ENCODE data around the gene DOCK1.

The DOCK1 gene

DNA sequence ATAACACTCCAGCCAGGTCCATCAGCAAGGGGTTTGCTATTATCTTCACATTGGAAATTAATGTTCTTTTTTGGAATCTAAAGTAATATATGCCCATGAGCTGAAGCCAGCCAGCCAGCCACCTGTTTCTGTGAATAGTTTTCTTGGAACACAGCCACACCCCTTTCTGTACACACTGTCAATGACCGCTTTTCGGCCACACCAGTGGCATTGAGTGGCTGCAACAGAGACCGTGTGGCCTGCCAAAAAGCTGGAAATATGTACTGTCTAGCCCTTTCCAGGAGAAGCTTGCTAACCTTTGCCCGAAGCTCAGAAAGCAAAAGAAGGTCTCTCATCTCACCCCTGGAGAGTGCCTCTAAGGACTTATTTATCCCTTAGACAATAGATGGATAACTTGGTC is 545.4 kb downstream of the DOCK1 start:
- no peak for DNase-seq

DNA sequence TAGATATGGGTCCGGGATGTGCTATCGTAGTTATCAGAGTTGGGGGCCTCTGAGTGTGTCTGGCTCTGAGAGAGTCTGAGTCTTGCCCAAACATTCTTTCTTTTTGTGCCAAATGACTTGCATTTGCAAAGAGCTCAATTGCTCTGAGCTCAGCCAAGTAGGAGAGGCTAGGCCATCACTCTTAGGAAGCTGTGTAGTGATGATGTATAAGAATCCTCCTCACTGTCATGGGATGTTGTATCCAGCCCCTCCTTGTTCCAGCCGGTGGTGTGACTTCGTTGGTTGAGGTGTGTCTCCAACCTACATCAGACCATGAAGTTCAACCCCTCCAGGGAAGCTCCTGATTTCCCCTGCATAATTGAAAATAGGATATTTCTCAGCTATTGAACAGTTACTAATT is 546.4 kb downstream of the DOCK1 start:
- no peak for DNase-seq

DNA sequence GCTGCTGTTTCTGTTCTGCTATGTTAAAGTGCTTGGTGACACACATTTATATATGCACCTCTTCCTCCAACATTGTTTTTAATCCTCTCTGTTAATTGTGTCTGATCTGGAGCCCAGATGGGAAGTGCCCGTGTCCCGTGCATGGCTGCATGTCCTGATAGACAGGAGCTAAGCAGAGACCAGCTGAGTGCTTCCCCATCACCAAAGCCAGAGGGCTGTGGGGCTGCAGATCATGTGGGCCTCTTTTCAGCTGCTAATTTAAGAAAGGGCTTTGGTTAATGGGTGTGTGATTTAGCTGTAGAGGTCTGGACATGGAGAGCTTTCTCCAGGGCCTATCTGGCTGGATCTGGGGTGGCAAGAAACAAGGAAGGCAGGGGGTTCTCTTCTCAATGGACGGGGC is 547.3 kb downstream of the DOCK1 start:
- no peak for DNase-seq

DNA sequence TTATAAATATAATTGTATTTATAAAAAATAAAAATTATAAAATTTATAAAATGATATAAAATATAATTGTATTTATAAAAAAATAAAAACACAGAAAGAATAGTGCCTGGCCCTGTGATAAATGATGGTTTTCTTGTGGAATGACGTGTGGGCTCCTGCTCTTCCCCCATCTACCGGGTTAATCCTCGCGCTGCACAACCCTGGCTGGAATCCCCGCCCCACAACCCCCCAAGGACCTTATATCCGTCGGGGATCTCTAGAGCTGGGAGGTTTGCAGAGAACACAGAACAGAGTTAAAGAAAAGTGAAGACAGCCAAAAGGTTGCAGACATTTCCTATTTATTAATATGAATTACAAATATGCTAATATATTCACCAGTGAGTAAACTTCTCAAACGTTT is 548.5 kb downstream of the DOCK1 start:
- no peak for DNase-seq

DNA sequence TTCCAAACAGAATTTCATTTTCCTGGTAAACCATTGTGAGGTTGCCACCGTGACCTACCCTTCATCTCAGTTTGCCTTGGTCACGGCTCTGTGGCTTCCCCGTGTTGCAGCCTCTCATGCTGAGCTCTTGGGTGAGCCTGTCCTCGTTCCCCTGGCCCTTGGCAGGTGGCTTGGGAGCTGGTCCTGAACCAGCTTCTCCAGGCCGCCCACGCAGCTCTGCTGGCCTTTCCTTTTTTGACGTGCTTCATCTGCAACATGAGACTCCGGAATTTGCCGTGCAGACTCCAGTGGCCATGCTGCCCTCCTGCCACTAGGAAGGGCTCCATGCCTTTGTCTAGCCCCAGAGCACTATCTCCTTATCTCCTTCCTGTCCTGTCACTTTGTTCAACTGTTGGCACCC is 550.9 kb downstream of the DOCK1 start:
- no peak for DNase-seq

DNA sequence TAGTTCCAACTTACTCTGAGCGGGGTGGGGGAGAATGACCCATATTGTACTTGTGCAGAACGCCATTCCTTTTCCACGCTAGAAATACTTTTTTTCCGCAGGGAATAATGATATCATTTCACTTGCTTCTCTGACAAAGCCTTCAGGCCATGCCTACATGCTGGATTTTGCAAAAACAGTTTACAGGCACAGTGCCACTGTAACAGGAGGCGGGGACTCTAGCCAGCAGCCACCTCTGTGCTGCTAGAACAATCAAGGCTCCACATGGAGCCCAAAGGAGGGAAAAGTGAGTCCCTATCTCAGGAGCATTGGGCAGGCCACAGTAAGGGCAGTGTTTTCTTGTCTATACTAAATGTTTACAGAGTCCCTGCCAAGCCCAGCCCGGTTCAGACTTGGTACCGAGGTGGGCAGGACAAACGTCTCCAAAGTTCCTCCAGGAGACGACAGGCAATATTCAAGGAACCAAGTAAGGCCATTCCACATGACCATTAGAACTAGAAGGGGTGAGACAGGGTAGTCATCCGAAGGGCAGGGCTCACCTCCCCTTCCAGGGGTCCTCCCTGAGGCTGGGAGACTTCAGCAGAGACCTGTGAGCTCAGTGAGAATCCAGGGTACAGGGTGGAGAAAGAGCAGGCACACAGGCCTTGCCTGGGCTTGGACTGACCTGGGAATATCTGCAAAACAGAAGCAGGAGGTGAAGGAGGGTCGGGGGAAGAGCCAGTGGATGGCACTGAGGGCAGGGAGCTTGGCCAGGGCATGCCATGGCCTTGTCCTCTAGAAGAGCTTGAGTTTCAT is 553.0 kb downstream of the DOCK1 start:
- DNase-seq: no peak

DNA sequence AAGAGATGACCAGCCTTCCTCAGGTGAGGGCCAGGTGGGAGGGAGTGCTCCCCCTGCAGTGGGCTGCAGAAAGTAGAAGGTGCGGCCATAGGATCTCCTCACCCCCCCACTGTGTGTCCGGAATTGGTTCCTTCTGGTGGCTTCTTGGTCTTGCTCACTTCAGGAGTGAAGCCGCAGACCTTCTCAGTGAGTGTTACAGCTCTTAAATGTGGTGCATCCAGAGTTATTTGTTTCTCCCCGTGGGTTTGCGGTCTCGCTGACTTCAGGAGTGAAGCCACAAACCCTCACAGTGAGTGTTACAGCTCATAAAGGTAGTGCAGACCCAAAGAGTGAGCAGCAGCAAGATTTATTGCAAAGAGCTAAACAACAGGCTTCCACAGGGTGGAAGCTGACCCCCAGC is 553.6 kb downstream of the DOCK1 start:
- no peak for DNase-seq

DNA sequence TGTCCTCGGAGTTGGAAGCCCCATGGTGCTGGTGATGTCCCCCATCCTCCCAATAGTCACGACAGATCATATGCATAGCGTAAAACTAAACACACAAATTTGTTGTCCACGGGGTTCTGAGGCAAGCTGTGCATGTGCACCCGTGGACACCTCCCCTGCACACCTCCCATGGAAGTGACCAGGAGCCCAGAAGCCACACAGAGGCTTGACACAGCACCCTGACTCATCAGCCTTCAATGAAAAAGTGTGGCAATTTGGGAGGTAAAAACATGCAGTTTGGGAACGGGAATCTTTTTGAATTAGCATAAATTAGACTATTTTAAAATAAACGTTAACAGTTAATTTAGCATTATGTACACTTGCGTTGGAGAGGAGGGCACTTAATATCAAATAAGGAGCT is 554.7 kb downstream of the DOCK1 start:
- DNase-seq: no peak

DNA sequence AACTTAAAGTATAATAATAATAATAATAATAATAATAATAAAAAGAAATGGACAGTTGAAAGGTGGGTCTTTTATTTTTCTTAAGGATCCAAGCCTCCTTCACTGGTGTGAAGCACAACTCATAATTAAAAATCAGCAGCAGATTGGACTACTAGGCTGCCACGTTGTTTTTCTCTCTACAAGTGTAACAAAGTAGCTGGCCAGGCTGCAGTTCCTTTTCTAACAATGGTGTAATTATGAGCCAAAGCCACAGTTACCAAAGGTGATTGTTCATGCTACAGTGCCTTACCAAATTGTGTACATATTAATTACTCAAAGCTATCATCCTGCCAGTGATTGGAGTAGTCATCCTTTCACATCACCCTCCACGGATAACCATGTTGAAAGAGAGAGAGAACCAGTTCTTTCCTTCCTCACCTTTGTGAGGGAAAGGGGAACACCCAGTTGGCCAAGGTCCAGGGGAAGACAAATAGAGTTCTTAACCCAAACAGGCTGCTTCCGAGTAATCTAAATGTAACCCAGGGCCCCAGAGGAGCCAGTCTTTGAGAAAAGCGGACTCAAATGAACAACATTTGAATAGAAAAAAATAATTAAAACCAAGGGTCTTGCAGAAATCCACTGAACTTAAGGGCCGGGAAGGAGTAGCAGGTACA is 557.5 kb downstream of the DOCK1 start:
- DNase-seq: no peak

DNA sequence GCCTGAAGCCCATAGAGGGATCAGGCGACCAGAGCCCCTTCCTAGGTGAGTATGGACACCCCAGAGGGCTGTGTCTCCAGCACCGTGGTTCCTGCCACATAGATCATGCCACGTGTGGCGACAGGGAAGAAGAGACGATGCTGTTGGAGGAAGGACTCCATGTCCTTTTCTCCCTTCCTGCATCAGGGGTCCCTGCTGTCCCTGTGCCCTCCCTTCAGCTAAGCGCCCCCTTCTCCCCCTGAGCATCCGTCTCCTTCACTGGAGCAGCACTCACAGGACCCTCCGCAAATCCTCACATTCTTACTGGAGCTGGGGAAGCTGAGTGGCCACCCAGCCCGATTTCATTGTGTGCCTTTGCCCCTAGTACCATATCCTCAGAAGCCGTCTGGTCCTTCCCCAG is 558.3 kb downstream of the DOCK1 start:
- no peak for DNase-seq

DNA sequence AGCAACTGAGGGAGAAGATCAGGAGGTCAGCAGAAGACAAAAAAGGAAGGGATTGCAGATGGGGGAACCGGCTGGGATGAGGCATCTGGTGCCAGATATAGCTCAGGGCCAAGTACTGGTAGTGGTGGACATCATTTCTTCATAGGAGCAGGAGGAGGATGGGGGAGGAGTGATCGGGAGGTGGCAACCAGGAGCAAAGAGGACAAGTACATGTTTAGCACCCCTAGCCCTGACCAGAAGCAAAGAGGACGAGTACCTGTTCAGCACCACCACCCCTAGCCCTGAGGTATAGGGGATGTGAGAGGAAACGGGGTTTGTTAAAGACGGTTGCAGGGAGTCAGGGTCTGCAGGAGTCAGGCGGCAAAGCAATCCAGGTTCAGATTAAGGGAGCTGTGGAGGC is 559.3 kb downstream of the DOCK1 start:
- no peak for DNase-seq

DNA sequence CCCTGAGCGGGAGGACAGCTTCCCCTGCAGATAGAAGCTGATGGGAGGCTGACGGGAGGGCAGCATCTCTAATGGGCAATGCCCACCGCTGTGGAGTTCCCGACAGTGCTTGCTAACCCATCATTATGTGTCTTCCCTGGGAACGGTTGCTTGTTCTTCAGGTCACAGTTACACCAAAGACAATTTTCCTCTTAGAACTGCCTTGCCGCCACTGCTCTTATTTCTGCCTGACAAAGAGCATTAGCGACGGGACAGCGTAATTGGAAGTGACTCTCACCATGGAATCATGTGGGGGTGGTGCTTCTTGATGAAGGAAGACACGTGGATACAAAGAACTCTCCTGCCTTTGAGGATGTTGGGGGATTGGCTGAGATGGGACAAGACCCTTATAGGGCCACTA is 562.6 kb downstream of the DOCK1 start:
- DNase-seq: no peak

DNA sequence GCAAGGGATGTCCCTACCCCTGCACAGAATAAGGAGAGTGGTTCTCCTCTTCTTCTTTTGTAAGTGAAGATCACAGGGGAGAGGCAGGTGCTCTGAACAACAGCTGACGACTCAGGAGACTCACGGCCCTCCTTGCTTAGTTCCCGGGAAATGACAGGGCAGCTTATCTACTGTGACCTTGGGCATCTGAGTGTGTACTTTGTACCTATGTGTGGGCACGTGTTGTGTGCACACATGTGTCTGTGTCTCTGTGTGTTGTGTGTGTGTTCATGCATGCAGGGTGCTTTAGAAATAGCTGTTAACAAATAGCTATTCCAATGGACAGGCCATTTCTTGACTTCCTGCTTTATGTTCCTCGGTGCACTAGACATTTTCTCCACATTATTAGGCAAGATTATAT is 563.4 kb downstream of the DOCK1 start:
- no peak for DNase-seq

DNA sequence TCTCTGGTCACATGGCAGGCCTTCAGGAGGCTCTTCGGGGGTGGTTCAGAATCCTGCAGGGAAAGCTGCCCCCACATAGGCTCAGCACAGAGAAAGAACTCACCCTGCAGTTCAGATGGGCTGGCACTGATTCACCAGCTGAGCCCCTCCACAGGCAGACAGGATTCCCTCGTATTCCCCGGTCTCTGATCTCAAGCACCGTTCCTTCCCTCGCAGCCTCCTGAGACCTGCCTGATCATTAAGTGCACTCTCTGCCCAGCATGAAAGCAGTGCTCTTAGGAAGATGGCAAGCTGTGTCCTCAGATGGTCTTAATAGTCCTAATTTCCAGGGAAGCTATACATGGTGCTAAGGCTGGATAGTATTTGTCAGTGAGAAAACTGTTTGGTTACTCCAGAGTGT is 565.7 kb downstream of the DOCK1 start:
- DNase-seq: no peak

DNA sequence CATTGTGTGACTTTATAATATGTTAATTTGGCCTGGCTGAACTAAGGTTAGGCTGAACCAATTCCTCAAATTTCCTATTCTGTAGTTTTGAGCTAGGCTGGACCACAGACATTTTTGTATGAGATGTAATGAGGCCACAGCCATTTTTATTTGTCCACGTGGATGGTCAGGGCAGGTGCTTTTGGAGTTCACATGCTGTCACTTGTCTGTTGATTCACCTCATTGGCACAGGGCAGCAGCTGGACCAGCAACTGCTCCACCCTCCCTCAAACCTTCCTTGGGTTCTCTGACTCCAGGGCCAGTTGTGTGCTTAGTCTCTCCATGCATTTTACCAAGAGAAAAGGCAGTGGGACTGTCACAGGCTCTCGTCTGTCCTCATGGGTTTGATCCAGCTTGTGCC is 567.7 kb downstream of the DOCK1 start:
- no peak for DNase-seq

DNA sequence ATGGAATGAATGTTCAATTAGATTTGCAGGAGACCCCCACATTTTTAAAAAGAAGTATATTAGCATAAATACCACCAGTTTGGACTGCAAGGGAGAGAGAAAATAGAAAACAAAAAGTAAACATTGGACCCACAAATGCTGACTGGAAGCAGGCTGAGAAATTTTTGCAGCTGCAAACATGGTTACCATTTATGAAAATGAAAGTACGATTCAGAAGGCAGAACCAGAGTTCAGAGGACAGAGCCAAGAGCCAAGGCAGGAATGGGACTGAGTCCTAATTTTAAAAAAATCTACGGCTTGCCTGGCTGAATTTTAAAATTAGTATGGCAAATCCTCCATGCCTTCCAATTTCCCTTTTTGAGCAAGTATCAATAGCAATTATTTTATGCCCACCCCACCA is 569.3 kb downstream of the DOCK1 start:
- no peak for DNase-seq

DNA sequence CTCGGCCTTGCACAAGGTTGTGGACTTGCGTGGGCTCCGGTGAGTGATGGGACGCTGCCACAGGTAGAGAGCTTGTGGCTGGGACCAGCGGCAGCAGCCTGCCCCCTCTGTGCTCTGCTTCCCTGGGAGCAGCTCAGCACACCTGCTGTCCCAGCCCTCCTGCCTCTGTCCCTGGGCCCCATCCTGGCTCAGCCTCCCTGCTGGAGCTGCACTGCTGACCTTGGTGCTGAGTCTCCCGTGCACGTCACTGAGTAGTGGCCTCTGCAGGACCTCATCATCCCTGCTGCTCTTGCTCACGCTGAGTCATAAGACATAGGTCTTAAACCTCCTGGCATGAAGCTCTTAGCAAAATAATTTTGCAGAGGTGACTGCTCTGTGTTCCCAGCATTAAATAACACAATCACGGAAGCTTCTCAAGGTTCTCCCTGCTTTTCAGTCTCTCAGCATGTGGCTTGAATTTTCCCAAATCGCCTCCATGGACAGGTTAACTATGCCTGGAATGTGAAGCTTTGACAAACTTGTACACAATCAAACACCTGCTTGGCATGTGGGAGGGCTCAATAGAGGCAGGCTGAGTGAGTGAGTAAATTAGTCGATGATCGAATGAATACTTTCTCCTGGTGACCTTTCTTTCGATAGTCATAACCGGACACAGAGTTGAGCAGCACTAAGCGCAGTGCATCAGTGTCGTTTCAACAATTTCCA is 580.1 kb downstream of the DOCK1 start:
- no peak for DNase-seq

DNA sequence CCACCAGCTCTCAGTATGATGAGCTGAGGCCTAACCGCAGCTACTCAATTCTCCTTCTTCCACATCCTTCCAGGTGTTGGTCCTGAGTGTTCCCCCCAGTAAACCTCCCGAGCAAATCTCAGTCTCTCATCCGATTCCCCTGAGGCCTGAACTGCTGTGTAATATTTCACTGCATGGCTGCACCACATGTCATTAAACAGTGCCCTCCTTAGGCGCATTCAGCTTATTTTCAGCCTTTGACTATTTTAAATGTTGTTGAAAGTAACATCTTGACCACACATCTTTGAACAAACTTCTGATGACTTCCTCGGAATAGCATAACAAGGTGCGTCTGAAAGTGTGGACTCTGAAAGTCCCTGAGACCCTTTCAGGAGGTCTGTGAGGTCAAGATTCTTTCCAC is 581.1 kb downstream of the DOCK1 start:
- no peak for DNase-seq

DNA sequence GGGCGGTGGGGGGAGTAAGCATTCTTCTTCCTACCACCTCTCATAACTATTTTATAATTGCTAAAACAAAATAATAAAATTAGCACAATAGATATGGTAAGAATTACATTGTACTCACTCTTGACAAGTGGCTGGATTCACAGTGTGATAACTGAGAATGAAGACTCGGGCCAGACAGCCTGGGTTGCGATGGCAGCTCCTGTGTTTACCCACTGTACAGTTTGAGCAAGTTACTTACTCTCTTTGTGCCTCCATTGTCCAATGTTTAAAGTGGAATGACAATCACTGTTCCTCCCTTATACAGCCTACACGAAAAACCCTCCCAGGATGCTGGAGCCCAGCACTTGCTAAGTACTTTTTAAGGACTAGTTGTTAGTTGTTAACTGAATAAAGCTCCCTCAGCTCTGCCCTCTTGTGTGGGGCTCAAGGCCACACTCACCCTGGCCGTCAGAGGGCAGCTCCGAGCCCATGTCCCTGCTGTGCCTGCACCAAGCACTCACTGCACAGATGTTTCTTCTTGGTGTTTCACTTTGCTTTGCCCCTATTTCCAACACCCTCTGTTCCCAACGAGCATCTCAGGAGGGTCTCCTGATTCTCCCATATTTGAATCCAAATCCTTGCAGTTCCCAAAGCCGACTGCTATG is 587.5 kb downstream of the DOCK1 start:
- no peak for DNase-seq

DNA sequence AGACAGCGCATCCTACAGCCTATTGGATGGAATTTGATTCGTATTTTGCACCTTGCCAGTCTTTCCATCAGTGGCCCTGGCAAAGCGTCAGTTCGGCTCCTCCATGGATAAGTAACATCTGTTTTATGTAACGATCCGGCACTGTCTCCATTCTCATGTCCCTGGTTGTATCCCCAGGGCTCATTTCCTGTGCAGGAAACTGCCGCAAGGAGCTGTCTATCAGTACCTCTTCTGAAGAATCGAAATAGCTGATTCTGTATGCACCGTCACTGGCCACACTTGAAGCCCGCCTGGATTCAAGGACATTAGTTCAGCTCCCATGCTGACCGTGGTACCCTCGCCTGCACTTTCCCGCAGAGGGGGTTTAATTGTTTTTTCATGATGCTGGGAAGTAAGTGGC is 590.8 kb downstream of the DOCK1 start:
- DNase-seq: no peak

DNA sequence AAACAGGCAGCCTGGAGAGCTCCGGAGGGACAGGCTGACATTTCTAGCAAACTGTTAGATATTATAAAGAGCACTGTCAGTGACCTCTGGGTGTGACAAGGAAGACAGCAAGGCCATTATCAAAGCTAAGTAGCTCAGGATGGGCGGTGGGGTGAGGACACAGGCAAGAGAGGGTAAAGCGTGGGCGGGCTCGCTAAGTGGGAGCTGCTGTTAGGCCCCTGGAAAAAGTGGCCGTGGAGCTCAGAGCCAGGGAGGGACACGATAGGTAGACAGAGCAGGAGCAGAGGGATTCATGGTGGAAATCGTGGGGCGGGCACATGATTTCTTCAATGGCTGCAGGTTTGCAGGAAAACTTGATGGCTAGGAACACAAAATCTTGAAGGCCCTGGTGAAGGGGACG is 592.5 kb downstream of the DOCK1 start:
- DNase-seq: no peak

DNA sequence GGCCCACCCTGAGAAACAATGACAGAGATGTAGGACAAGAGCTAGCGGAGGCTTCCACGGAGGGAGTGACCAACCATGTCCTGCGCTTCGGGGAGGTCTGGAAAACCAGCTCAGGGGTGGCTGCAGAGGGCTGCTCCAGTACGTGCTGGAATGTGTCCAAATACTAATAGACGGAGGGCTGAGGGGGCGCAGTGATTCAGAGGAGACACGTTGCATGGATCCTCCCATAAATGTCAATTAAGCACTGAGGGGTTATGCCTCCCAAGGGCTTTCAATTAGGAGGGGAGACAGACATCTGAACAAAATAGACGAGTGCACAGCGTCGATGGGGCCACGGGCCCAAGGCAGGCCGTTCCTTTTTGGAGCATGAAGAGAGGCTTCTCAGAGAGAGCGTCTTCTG is 592.9 kb downstream of the DOCK1 start:
- no peak for DNase-seq

DNA sequence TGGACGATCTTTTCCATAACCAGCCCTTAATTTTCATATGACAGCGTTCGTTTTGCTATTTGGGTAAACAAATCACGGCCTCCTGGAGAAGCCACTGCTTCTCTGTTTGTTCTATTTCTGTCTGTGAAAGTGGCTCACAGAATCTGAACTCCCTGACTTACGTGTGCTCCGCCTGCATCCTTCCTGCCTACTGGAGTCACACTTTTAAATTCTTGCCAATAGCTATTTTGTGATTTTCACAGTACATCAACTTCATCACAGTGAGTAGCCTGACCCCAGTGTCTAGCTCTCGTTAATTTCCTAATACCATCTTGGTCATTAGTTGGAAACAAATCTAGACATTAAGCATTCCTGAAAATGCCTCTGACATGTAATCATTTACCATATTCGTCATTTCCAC is 594.9 kb downstream of the DOCK1 start:
- DNase-seq: no peak

All from SHP77 treated with DMSO at 0.1 percent for 48 hours (cell line).